C4-2B (cell line): ENCODE results near the gene CFL1.

ENCODE experiments used
- ZFX ChIP-seq: fragments of 450-650 bp; IDR thresholded peaks from 2 replicates; pipeline ENCODE4 v1.6.1; 2017
- TF ChIP-seq, protein P1 (sequence below): fragments of 450-650 bp; conservative IDR thresholded peaks from 2 replicates; pipeline ENCODE4 v1.5.1; 2017; ENCODE audit warnings: mild to moderate bottlenecking

GRCh38 chr11:65866509-65867283 is 8.7 kb upstream of the CFL1 start:
- TF ChIP-seq, protein P1, sequence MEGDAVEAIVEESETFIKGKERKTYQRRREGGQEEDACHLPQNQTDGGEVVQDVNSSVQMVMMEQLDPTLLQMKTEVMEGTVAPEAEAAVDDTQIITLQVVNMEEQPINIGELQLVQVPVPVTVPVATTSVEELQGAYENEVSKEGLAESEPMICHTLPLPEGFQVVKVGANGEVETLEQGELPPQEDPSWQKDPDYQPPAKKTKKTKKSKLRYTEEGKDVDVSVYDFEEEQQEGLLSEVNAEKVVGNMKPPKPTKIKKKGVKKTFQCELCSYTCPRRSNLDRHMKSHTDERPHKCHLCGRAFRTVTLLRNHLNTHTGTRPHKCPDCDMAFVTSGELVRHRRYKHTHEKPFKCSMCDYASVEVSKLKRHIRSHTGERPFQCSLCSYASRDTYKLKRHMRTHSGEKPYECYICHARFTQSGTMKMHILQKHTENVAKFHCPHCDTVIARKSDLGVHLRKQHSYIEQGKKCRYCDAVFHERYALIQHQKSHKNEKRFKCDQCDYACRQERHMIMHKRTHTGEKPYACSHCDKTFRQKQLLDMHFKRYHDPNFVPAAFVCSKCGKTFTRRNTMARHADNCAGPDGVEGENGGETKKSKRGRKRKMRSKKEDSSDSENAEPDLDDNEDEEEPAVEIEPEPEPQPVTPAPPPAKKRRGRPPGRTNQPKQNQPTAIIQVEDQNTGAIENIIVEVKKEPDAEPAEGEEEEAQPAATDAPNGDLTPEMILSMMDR, result no peak
- TF ChIP-seq ZFX, result no peak
